ENCODE measurements around the gene HPGDS.

- TF ChIP-seq CTCF (IDR thresholded peaks at IDR 0.05), result no peak
- no peak for TF ChIP-seq EP300 (IDR thresholded peaks at IDR 0.05)
Observed at GRCh38 chr4:94276204-94276603, 66.4 kb downstream of the HPGDS start.
